IMR-90 (cell line): Measurements from ENCODE around the gene OR4D11. TPM values are rescaled to one million over a fixed set of nuclear protein-coding genes. Genes with fewer than 3 reads are reported as not detected.
A peak's percentile ranks its signal among the peaks of the same experiment; 100 is the strongest.

Source experiments
- ATAC-seq: fragments of 200-7000 bp; cut with Tn5 transposase; 2 replicates; pipeline ENCODE4 v1.9.1; 2020; ENCODE audit warnings: low read depth, mild to moderate bottlenecking, moderate library complexity
- BruUV-seq: library from RNA; stranded (reverse); fragments of 400-500 nt; replicated peaks from 2 replicates; lab custom pipeline; 2021; lab: Mats Ljungman, UMichigan
- CTCF ChIA-PET: fragments of 300-600 bp; formaldehyde crosslinking; extraction: SDS; loops from one replicate; lab custom pipeline; 2021; ENCODE audit warnings: antibody characterized with exemption; lab: Yijun Ruan, JAX
- POLR2A ChIA-PET: fragments of 300-600 bp; sonication (Branson Sonifier 250); formaldehyde crosslinking; loops from one replicate; lab custom pipeline; 2022; ENCODE audit warnings: antibody characterized with exemption; ENCODE audit not compliant: unreplicated experiment; lab: Charles Lee
- DNase-seq: peaks from one replicate; pipeline ENCODE4 v3.0.0; 2013
- H2AFZ ChIP-seq: replicated peaks from 2 replicates; pipeline ENCODE3; 2013; ENCODE audit warnings: low read length, mild to moderate bottlenecking; ENCODE audit not compliant: poor library complexity
- H2AK5ac ChIP-seq: 2 replicates; pipeline ENCODE4 v1.6.1; 2013; ENCODE audit warnings: low read depth, low read length, inconsistent platforms
- H2AK9ac ChIP-seq: replicated peaks from 2 replicates; pipeline ENCODE3; 2013; ENCODE audit warnings: mild to moderate bottlenecking, low read depth, low read length, moderate library complexity; ENCODE audit not compliant: poor library complexity
- H2BK120ac ChIP-seq: 2 replicates; pipeline ENCODE4 v1.6.1; 2013; ENCODE audit warnings: low read depth, low read length, inconsistent platforms
- H2BK15ac ChIP-seq: 3 replicates; pipeline ENCODE4 v1.6.1; 2013; ENCODE audit warnings: low read depth, low read length, inconsistent platforms
- H2BK20ac ChIP-seq: 2 replicates; pipeline ENCODE4 v1.6.1; 2013; ENCODE audit warnings: low read depth, mild to moderate bottlenecking, inconsistent platforms, low read length, moderate library complexity
- H2BK5ac ChIP-seq: 2 replicates; pipeline ENCODE4 v1.6.1; 2013; ENCODE audit warnings: mild to moderate bottlenecking, low read depth, low read length, inconsistent platforms; ENCODE audit not compliant: poor library complexity, severe bottlenecking
- H3K14ac ChIP-seq: replicated peaks from 2 replicates; pipeline ENCODE4 v1.6.1; 2013; ENCODE audit warnings: low read depth, low read length, inconsistent platforms
- H3K18ac ChIP-seq: 2 replicates; pipeline ENCODE4 v1.6.1; 2013; ENCODE audit warnings: low read depth, low read length, control low read depth
- H3K23ac ChIP-seq: 2 replicates; pipeline ENCODE4 v1.6.1; 2013; ENCODE audit warnings: low read depth, low read length, inconsistent platforms
- H3K27ac ChIP-seq: 2 replicates; pipeline ENCODE4 v1.5.1; 2013; ENCODE audit warnings: mild to moderate bottlenecking, control low read depth, low read length; ENCODE audit not compliant: insufficient read depth
- H3K27me3 ChIP-seq: 2 replicates; pipeline ENCODE4 v1.6.1; 2013; ENCODE audit warnings: low read length; ENCODE audit not compliant: control insufficient read depth, insufficient read depth
- H3K36me3 ChIP-seq: 2 replicates; pipeline ENCODE4 v1.6.1; 2013; ENCODE audit warnings: low read length, mixed read lengths; ENCODE audit not compliant: control insufficient read depth, insufficient read depth
- H3K4ac ChIP-seq: 2 replicates; pipeline ENCODE4 v1.6.1; 2013; ENCODE audit warnings: low read depth, low read length, inconsistent platforms
- H3K4me1 ChIP-seq: 2 replicates; pipeline ENCODE4 v1.6.1; 2013; ENCODE audit warnings: low read length, mixed read lengths; ENCODE audit not compliant: control insufficient read depth, insufficient read depth
- H3K4me2 ChIP-seq: 2 replicates; pipeline ENCODE4 v1.6.1; 2013; ENCODE audit warnings: low read depth, mild to moderate bottlenecking, control low read depth, low read length, moderate library complexity
- H3K4me3 ChIP-seq: 2 replicates; pipeline ENCODE4 v1.5.1; 2013; ENCODE audit warnings: low read depth, mild to moderate bottlenecking, control low read depth, low read length, moderate library complexity; ENCODE audit not compliant: insufficient read depth
- H3K56ac ChIP-seq: 2 replicates; pipeline ENCODE4 v1.6.1; 2013; ENCODE audit warnings: low read length, inconsistent platforms; ENCODE audit not compliant: insufficient read depth; ENCODE audit errors: extremely low read depth
- H3K79me1 ChIP-seq, 2 experiments: 2 replicates each; pipeline ENCODE4 v1.6.1; 2013; ENCODE audit warnings: low read length in 2 of 2, inconsistent platforms in 1 of 2, low read depth in 1 of 2
- H3K9ac ChIP-seq: 2 replicates; pipeline ENCODE4 v1.6.1; 2013; ENCODE audit warnings: low read depth, low read length, control low read depth
- H3K9me1 ChIP-seq: 2 replicates; pipeline ENCODE4 v1.6.1; 2013; ENCODE audit warnings: low read length, inconsistent platforms; ENCODE audit not compliant: insufficient read depth
- H3K9me3 ChIP-seq: 2 replicates; pipeline ENCODE4 v1.6.1; 2013; ENCODE audit warnings: low read length; ENCODE audit not compliant: control insufficient read depth, insufficient read depth
- H4K20me1 ChIP-seq: 2 replicates; pipeline ENCODE4 v1.6.1; 2013; ENCODE audit warnings: low read length, inconsistent platforms; ENCODE audit not compliant: insufficient read depth
- H4K5ac ChIP-seq: 2 replicates; pipeline ENCODE4 v1.6.1; 2013; ENCODE audit warnings: mild to moderate bottlenecking, low read depth, low read length, control low read depth
- H4K8ac ChIP-seq, 2 experiments: 2 replicates each; pipeline ENCODE4 v1.6.1; 2013; ENCODE audit warnings: low read depth in 2 of 2, low read length in 2 of 2, control low read depth in 1 of 2, inconsistent platforms in 1 of 2
- H4K91ac ChIP-seq: 2 replicates; pipeline ENCODE4 v1.6.1; 2013; ENCODE audit warnings: low read depth, low read length, inconsistent platforms; ENCODE audit not compliant: insufficient read depth
- BHLHE40 ChIP-seq: fragments of 150-350 bp; IDR thresholded peaks from 2 replicates; pipeline ENCODE4 v1.6.1; 2016; ENCODE audit warnings: mild to moderate bottlenecking, low read depth, low read length
- CEBPB ChIP-seq: IDR thresholded peaks from 2 replicates; pipeline ENCODE4 v1.6.1; 2012; ENCODE audit warnings: low read depth, low read length, improper control_type of control experiment
- CHD1 ChIP-seq: IDR thresholded peaks from 2 replicates; pipeline ENCODE4 v1.6.1; 2012; ENCODE audit warnings: low read depth, low read length, improper control_type of control experiment
- CTCF ChIP-seq: conservative IDR thresholded peaks from 2 replicates; pipeline ENCODE4 v1.5.1; 2012; ENCODE audit warnings: mild to moderate bottlenecking, low read depth, low read length, improper control_type of control experiment
- FOS ChIP-seq: fragments of 150-350 bp; IDR thresholded peaks from 2 replicates; pipeline ENCODE4 v1.6.1; 2016; ENCODE audit warnings: low read depth, low read length
- MAFK ChIP-seq: IDR thresholded peaks from 2 replicates; pipeline ENCODE4 v1.6.1; 2012; ENCODE audit warnings: low read depth, low read length, improper control_type of control experiment
- MAZ ChIP-seq: IDR thresholded peaks from 2 replicates; pipeline ENCODE4 v1.6.1; 2012; ENCODE audit warnings: low read depth, mild to moderate bottlenecking, low read length, improper control_type of control experiment, moderate library complexity, borderline replicate concordance
- MXI1 ChIP-seq: IDR thresholded peaks from 2 replicates; pipeline ENCODE4 v1.6.1; 2012; ENCODE audit warnings: low read depth, mild to moderate bottlenecking, low read length, moderate library complexity, borderline replicate concordance
- NFE2L2 ChIP-seq: fragments of 150-350 bp; IDR thresholded peaks from 2 replicates; pipeline ENCODE4 v1.6.1; 2016; ENCODE audit warnings: low read depth, mild to moderate bottlenecking, low read length
- POLR2A ChIP-seq: IDR thresholded peaks from 2 replicates; pipeline ENCODE4 v1.6.1; 2012; ENCODE audit warnings: mild to moderate bottlenecking, low read depth, low read length
- RAD21 ChIP-seq: IDR thresholded peaks from 2 replicates; pipeline ENCODE4 v1.6.1; 2012; ENCODE audit warnings: low read length, improper control_type of control experiment
- RCOR1 ChIP-seq: IDR thresholded peaks from 2 replicates; pipeline ENCODE4 v1.6.1; 2012; ENCODE audit warnings: mild to moderate bottlenecking, low read length, improper control_type of control experiment; ENCODE audit not compliant: insufficient replicate concordance
- RFX5 ChIP-seq: IDR thresholded peaks from 2 replicates; pipeline ENCODE4 v1.8.0; 2012; ENCODE audit warnings: low read depth, mild to moderate bottlenecking, low read length, moderate library complexity
- SMC3 ChIP-seq: fragments of 150-350 bp; IDR thresholded peaks from 2 replicates; pipeline ENCODE4 v1.6.1; 2016; ENCODE audit warnings: low read depth, mild to moderate bottlenecking, antibody characterized with exemption, low read length, moderate library complexity
- WGBS, 2 experiments: methylation state at CpG; one replicate each; pipeline versions ENCODE4 v1.1.5 to v1.1.7; 2013; ENCODE audit warnings: missing lambda C conversion rate in 2 of 2; ENCODE audit not compliant: insufficient read length in 1 of 2; ENCODE audit errors: extremely low coverage in 2 of 2; 5-methylcytosine and 5-hydroxymethylcytosine counted together
- dilution Hi-C: fragments of 300-500 bp; cut with HindIII; formaldehyde crosslinking; loops from one replicate; pipeline ENCODE4 v1.14.3; 2018; ENCODE audit warnings: low sequenced_read_pairs; ENCODE audit not compliant: unreplicated experiment
- in situ Hi-C: fragments of 300-500 bp; cut with MboI; formaldehyde crosslinking; loops from 3 replicates; pipeline ENCODE4 v1.14.3; 2019; ENCODE audit warnings: low sequenced_read_pairs, inconsistent platforms, mixed read lengths
- intact Hi-C: fragments of 100-400 bp; cut with micrococcal nuclease; formaldehyde crosslinking; loops from 2 replicates; pipeline ENCODE4 v1.10.0; 2022
- polyA plus RNA-seq, 3 experiments: library from polyadenylated mRNA; depleted of rRNA; stranded (reverse); fragments of >200 nt; gene quantifications; 2 replicates each; pipeline ENCODE4 v1.2.3, GENCODE V29; 2012; ENCODE audit warnings: low replicate concordance in 1 of 3
- total RNA-seq: library from RNA; depleted of rRNA; stranded (reverse); fragments of >200 nt; gene quantifications from 2 replicates; pipeline ENCODE4 v1.2.3, GENCODE V29; 2012
- TF ChIP-seq, protein P1 (sequence below): fragments of 150-350 bp; IDR thresholded peaks from 2 replicates; pipeline ENCODE4 v1.6.1; 2017; ENCODE audit warnings: mild to moderate bottlenecking, antibody characterized with exemption, low read length, low read depth
- TF ChIP-seq, protein P2 (sequence below): fragments of 150-350 bp; IDR thresholded peaks from 2 replicates; pipeline ENCODE4 v1.6.1; 2016; ENCODE audit warnings: low read depth, mild to moderate bottlenecking, low read length, moderate library complexity, borderline replicate concordance

The OR4D11 gene
- total and polyA plus RNA-seq, 2 of the 4 experiments (the other 2 are of a cell fraction), result not detected

DNA sequence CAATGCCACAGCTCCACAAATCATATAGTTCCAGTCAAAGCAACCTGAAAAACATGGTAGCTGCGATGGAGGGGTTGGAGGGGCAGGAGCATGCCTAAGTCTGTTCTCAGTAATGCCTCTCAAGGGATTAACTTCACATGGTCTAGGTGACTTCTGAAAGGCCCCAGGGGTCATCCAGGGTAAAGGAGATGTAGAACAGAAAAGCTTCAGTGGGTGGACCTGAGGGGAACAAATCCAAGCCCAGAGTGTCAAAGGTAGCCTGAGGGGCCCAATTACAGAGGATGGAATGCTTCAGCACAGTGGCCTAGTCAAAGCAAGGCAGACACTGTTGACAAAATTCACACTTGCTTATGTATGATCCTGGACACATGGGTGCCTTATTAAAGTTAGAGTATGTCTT, 31.3 kb downstream of the OR4D11 start:
- ATAC-seq, result no peak
- intact Hi-C loops, result loop anchor here (5.0 kb wide), 2 partner anchors 218 to 268 kb away; no protein-coding TSS in a partner anchor
- H4K5ac ChIP-seq, result no peak overlapping the region
- no peak for DNase-seq
- H3K27ac ChIP-seq, result no peak overlapping the region
- H2BK20ac ChIP-seq, result no peak overlapping the region
- no TSS peak for BruUV-seq
- no peaks in the 10 kb centered on the region for H4K20me1 ChIP-seq
- no peaks in the 10 kb centered on the region; the same call in 1 of the 2 replicates for H3K9me1 ChIP-seq
- H3K9ac ChIP-seq, result no peak overlapping the region
- WGBS, 2 experiments, result no CpG with 5 or more reads among the region's 1 CpG
- H3K9me3 ChIP-seq, result no peaks in the 10 kb centered on the region
- H3K23ac ChIP-seq, result no peak overlapping the region
- H3K27me3 ChIP-seq, result peaks cover 2% of the 10 kb centered on the region; the same call in 1 of the 2 replicates
- no peak overlapping the region for H4K8ac ChIP-seq
- no peaks in the 10 kb centered on the region for H3K79me1 ChIP-seq
- no peaks in the 10 kb centered on the region for H3K4me1 ChIP-seq
- no peak overlapping the region for H3K4me3 ChIP-seq
- ChIA-PET CTCF (no interaction called here), POLR2A (no interaction called here)
- peak overlapping the region; percentile 15 for H2AFZ ChIP-seq
- TF ChIP-seq SMC3 (no peak), NFE2L2 (no peak), CTCF (no peak), FOS (no peak), RCOR1 (no peak), MAFK (no peak), RFX5 (no peak), BHLHE40 (no peak), RAD21 (no peak), CEBPB (no peak), CHD1 (no peak), POLR2A (no peak), MXI1 (no peak), MAZ (no peak)
- TF ChIP-seq, protein P1, sequence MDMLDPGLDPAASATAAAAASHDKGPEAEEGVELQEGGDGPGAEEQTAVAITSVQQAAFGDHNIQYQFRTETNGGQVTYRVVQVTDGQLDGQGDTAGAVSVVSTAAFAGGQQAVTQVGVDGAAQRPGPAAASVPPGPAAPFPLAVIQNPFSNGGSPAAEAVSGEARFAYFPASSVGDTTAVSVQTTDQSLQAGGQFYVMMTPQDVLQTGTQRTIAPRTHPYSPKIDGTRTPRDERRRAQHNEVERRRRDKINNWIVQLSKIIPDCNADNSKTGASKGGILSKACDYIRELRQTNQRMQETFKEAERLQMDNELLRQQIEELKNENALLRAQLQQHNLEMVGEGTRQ, result no peak
- TF ChIP-seq, protein P2, sequence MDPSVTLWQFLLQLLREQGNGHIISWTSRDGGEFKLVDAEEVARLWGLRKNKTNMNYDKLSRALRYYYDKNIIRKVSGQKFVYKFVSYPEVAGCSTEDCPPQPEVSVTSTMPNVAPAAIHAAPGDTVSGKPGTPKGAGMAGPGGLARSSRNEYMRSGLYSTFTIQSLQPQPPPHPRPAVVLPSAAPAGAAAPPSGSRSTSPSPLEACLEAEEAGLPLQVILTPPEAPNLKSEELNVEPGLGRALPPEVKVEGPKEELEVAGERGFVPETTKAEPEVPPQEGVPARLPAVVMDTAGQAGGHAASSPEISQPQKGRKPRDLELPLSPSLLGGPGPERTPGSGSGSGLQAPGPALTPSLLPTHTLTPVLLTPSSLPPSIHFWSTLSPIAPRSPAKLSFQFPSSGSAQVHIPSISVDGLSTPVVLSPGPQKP, result no peak
- H3K4me2 ChIP-seq, result no peak overlapping the region
- no peak overlapping the region for H2BK15ac ChIP-seq
- in situ Hi-C loops, result no loop called here
- no peak overlapping the region for H4K91ac ChIP-seq
- dilution Hi-C loops, result no loop called here
- no peak overlapping the region for H2AK5ac ChIP-seq
- no peak overlapping the region for H3K56ac ChIP-seq
- H2AK9ac ChIP-seq, result no peak overlapping the region
- no peak overlapping the region for H3K18ac ChIP-seq
- H3K14ac ChIP-seq, result no peak overlapping the region
- H2BK120ac ChIP-seq, result no peak overlapping the region
- no peaks in the 10 kb centered on the region for H3K36me3 ChIP-seq
- H2BK5ac ChIP-seq, result no peak overlapping the region
- no peak overlapping the region for H3K4ac ChIP-seq
